Activated naive CD4-positive, alpha-beta T cell (primary cell): Measurements from ENCODE around the gene BTNL9.
"Not testable (repeated sequence)": the region's sequence is repeated elsewhere in the genome, so short reads cannot be mapped to it uniquely, and the experiment has no call there.

ENCODE experiments used
- DNase-seq, 4 experiments: peaks; one replicate each; lab custom pipeline; 2025; lab: John Stamatoyannopoulos, UW

The BTNL9 gene

GRCh38 chr5:181039931-181040630 is at the start of gene BTNL9:
BTNL9 (plus strand) TSS chr5:181040266; CDS start chr5:181045490, 5,224 bp downstream.
- DNase-seq, result no peak

GRCh38 chr5:180990882-180991242 is 49.2 kb upstream of the BTNL9 start:
- no peak for DNase-seq

DNA sequence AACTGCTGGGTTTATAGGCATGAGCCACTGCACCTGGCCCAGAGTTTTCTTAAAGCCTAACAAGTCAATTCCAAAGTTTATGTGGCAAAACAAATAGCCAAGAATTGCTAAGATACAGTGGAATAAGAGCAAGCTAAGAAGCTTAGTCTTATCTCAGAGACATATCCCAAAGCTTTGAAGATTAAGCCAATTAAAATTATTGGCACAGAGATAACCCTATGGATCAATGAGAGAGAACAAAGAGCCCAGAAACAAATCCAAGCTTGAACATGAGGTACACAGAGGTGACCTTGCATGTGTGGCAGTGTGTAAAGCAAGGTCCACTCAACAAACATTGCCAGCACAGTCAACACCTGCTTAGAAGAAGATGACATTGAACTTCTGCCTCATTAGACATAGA is 38.1 kb upstream of the BTNL9 start:
- DNase-seq, result no peak

DNA sequence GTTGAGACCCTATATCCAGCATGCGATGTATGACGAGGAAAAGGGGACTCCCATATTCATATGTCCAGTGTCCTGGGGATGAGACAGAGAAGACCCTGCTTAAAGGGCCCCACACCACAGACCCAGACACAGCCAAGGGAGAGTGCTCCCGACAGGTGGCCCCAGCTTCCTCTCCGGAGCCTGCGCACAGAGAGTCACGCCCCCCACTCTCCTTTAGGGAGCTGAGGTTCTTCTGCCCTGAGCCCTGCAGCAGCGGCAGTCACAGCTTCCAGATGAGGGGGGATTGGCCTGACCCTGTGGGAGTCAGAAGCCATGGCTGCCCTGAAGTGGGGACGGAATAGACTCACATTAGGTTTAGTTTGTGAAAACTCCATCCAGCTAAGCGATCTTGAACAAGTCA is 34.3 kb upstream of the BTNL9 start:
- no peak for DNase-seq

- DNase-seq, result no peak
These were observed 31.9 kb upstream of the BTNL9 start for GRCh38 chr5:181008136-181008535.

GRCh38 chr5:181010018-181010417 is 30.0 kb upstream of the BTNL9 start:
- DNase-seq, result not testable (repeated sequence)

DNA sequence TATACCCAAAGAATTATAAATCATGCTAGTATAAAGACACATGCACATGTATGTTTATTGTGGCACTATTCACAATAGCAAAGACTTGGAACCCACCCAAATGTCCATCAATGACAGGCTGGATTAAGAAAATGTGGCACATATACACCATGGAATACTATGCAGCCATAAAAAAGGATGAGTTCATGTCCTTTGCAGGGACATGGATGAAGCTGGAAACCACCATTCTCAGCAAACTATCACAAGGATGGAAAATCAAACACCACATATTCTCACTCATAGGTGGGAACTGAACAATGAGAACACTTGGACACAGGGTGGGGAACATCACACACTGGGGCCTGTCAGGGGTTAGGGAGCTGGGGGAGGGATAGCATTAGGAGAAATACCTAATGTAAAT is 25.4 kb upstream of the BTNL9 start:
- DNase-seq, result not testable (repeated sequence)

DNA sequence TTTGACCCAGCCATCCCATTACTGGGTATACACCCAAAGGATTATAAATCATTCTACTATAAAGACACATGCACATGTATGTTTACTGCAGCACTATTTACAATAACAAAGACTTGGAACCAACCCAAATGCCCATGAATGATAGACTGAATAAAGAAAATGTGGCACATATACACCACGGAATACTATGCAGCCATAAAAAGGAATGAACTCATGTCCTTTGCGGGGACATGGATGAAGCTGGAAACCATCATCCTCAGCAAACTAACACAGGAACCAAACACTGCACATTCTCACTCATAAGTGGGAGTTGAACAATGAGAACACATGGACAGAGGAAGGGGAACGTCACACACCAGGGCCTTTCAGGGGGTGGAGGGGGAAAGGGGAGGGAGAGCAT is 22.6 kb upstream of the BTNL9 start:
- DNase-seq, result not testable (repeated sequence)

DNA sequence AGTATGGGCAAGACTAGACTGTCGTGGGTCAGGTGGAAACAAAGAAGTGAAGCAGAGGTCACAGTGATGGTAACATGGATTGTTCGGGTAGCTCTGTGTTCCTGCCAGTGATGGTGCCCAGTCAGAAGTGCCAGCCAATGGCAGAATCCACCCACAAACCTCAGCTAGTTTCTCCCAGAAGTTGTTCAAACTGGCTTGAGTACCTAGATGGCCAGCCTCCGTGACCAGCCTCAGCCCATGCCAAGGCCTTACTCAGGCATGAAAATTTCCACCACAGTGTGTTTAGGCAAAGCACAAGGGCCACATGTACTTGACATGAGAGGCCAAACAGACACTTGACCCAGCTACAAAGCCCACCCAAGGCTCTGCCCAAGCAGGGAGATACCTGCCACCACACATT is 19.4 kb upstream of the BTNL9 start:
- DNase-seq, result no peak

- DNase-seq, result no peak
These were observed 15.6 kb upstream of the BTNL9 start for GRCh38 chr5:181024245-181025064.

- no peak for DNase-seq
These were observed 12.5 kb upstream of the BTNL9 start for GRCh38 chr5:181027452-181028031.

GRCh38 chr5:181028032-181028819 is 11.8 kb upstream of the BTNL9 start:
- no peak for DNase-seq

DNA sequence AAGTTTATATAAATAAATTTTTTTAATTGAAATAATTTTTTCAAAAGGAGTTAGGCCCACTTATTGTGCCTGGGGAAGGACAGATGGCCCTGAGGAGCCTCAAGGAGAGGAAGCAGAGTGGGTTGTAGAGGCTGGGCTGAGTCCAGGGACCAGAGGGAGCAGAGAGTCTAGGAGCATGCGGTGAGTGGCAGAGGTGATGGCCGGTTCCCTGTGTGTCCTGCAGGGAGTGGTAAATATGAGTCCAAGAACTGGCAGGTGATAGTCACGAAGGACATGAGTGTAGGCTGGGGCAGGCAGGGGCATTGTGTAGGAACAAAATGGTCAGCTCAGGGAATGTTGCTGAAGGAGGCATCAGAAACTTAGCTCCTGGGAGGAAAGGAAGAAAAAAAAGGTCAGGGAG is 8.3 kb upstream of the BTNL9 start:
- no peak for DNase-seq

DNA sequence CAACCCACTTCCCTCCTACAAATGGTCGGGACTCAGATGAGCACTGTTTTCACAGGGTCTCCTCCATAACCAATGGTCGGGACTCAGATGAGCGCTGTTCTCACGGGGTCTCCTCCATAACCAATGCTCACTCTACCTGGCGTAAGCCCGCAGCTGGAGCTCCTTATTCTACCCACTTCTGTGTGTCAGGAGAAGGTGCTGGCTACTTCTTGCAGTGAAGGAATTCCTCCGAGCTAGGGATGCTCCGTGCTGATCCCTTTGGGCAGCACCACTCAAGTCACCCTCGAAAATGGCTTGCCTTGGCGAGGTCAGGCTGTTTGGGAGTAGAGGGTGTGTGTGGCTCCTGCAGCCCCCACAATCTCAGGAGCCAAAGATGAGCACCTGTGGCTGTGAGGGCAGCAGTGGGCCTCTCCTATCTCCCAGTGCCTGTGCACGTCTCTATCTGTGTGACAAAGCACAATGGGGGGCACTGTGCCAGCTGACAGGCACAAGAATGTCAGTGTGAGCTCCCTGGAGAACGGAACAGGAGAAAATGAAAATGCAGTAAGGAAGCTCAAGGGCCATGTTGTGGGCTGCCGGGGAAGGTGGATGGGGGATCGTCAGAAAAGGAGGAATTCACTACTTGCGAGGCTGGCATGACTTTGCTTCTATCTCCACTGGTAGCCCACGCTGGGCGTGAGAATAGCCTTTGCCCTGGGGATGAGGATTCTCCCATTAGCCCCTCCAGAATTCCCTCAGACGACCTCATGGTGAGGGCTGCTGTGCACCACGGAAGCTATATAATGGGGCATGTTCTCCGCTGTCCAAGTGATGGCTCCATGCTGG is 3.9 kb upstream of the BTNL9 start:
- DNase-seq, result no peak

GRCh38 chr5:181036816-181037364 is 3.2 kb upstream of the BTNL9 start:
- no peak for DNase-seq

GRCh38 chr5:181037365-181037861 is 2.7 kb upstream of the BTNL9 start:
- DNase-seq, result no peak

- no peak for DNase-seq
These were observed 595 bp upstream of the BTNL9 start for GRCh38 chr5:181039471-181039870.

GRCh38 chr5:181040631-181040945 is 522 bp downstream of the BTNL9 start:
- DNase-seq, result no peak

GRCh38 chr5:181041043-181041442 is 977 bp downstream of the BTNL9 start:
- no peak for DNase-seq

DNA sequence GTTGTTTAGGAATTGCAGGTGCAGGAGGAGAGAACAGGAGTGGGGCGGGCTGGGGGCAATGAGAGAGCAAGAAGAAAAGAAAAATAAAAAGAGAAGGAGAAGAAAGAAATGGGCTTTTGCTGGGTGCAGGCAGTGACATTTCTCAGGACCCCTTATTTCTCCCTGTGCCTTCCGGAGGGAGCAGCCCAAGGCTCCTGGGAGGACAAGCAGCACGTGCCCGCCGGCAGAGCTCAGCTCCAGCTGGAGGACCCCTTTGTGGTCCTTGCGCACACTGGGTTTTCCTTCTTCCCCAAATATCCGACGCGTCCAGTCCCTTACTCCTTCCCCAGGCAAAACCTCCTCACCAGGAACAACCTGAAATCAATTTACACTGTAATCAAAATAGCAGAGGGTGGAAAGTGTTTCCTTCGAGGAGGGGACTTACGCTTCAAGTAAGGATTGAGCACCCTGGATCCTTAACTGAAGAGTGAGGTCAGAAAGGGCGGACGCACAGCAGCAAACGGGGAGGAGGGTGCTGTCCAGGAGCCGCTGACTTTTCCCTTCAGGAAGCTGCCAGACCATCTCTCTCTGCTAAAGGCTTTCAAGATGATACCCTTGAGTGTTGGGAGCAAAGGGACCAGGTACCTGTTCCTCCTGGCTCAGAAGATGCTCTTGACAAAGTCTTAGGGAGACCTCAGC is 2.1 kb downstream of the BTNL9 start:
- DNase-seq, result no peak

DNA sequence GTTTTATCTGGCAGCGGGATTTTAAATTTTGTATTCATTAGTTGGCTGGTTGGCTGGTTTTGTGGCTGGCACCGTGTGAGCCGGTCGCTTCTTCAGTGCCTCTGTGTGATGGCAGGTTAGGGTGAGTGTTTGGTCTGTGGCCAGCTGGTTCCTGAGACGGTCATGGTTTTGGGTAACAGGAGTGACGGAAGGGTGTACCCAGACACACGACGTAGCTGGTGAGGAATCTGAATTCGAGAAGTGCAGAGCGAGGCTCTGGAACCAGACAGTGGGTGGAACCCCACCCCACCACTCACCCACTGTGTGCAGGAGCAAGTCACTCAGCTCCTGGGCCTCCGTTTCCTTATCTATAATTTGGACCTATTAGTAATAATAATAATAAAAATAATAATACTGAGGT is 2.7 kb downstream of the BTNL9 start:
- no peak for DNase-seq
